MCF 10A (cell line): ENCODE measurements around the gene TET3. TPM values are rescaled to one million over a fixed set of nuclear protein-coding genes. Genes with fewer than 3 reads are reported as not detected.

Experiments
- BruUV-seq: library from RNA; stranded (reverse); fragments of 400-500 nt; replicated peaks from 2 replicates; lab custom pipeline; 2021; lab: Mats Ljungman, UMichigan
- CTCF ChIA-PET: fragments of 300-600 bp; sonication (Branson Sonifier 250); formaldehyde crosslinking; extraction: SDS; loops from one replicate; lab custom pipeline; 2021; ENCODE audit warnings: antibody characterized with exemption, inconsistent platforms; lab: Yijun Ruan, JAX
- POLR2A ChIA-PET: fragments of 300-600, 350-650 bp; sonication (Branson Sonifier 250); formaldehyde crosslinking; extraction: SDS; loops from one replicate; lab custom pipeline; 2020; ENCODE audit warnings: antibody characterized with exemption, inconsistent platforms; lab: Yijun Ruan, JAX
- DNase-seq: peaks from one replicate; pipeline ENCODE4 v3.0.0-alpha.2; 2018; ENCODE audit not compliant: unreplicated experiment
- H3K27ac Mint-ChIP-seq: one replicate; pipeline ENCODE4 v1.8.0; 2022; ENCODE audit warnings: mild to moderate bottlenecking, low read depth, mixed read lengths; ENCODE audit not compliant: unreplicated experiment
- H3K27me3 Mint-ChIP-seq: one replicate; pipeline ENCODE4 v1.8.0; 2022; ENCODE audit warnings: mixed read lengths; ENCODE audit not compliant: insufficient read depth, unreplicated experiment
- H3K36me3 Mint-ChIP-seq: one replicate; pipeline ENCODE4 v1.8.0; 2022; ENCODE audit warnings: mild to moderate bottlenecking, moderate library complexity, mixed read lengths; ENCODE audit not compliant: insufficient read depth, unreplicated experiment
- H3K4me1 Mint-ChIP-seq: one replicate; pipeline ENCODE4 v1.8.0; 2022; ENCODE audit warnings: mixed read lengths; ENCODE audit not compliant: insufficient read depth, unreplicated experiment
- H3K4me3 Mint-ChIP-seq: one replicate; pipeline ENCODE4 v1.8.0; 2022; ENCODE audit warnings: mild to moderate bottlenecking, moderate library complexity, mixed read lengths; ENCODE audit not compliant: unreplicated experiment
- H3K9me3 Mint-ChIP-seq: one replicate; pipeline ENCODE4 v1.8.0; 2022; ENCODE audit warnings: mixed read lengths; ENCODE audit not compliant: unreplicated experiment
- CTCF ChIP-seq: fragments of 200-600 bp; IDR thresholded peaks from one replicate; pipeline ENCODE4 v1.8.0; 2022; ENCODE audit warnings: antibody characterized with exemption, mild to moderate bottlenecking; ENCODE audit not compliant: unreplicated experiment
- intact Hi-C: fragments of 100-400 bp; cut with micrococcal nuclease; formaldehyde crosslinking; loops from 2 replicates; pipeline ENCODE4 v1.14.1; 2022
- total RNA-seq: library from RNA; stranded (reverse); gene quantifications from 2 replicates; pipeline ENCODE4 v1.2.3, GENCODE V29; 2022

The TET3 gene
- total RNA-seq, 1 experiment from 2014 or later = 17.5 TPM

- ChIA-PET POLR2A (interaction anchor here (1.3 kb wide), 1 partner anchor 16 kb away, joined by 3 read pairs; no protein-coding TSS in a partner anchor), CTCF (interaction anchor here (0.6 to 1.2 kb wide), 3 partner anchors 137 to 188 kb away, joined by 3 read pairs; no protein-coding TSS in a partner anchor)
- Mint-ChIP-seq H3K27ac (no peak overlapping the region), H3K4me3 (no peak overlapping the region), H3K9me3 (no peaks in the 10 kb centered on the region), H3K27me3 (no peaks in the 10 kb centered on the region), H3K36me3 (peaks cover 43% of the 10 kb centered on the region), H3K4me1 (no peaks in the 10 kb centered on the region)
- BruUV-seq = no TSS peak
- no peak for TF ChIP-seq CTCF
- DNase-seq = no peak
- intact Hi-C loops = no loop called here
Observed at GRCh38 chr2:73963385-73964120, 21.2 kb upstream of the TET3 start.

GRCh38 chr2:73964223-73964622, 20.5 kb upstream of the TET3 start:
- Mint-ChIP-seq H3K27ac (no peak overlapping the region), H3K9me3 (no peaks in the 10 kb centered on the region), H3K4me1 (no peaks in the 10 kb centered on the region), H3K36me3 (peaks cover 37% of the 10 kb centered on the region), H3K4me3 (no peak overlapping the region), H3K27me3 (no peaks in the 10 kb centered on the region)
- CTCF ChIA-PET = interaction anchor here (0.6 to 1.2 kb wide), 3 partner anchors 138 to 187 kb away, joined by 3 read pairs; no protein-coding TSS in a partner anchor
- no TSS peak for BruUV-seq
- DNase-seq = no peak
- TF ChIP-seq CTCF = no peak
- intact Hi-C loops = no loop called here
- POLR2A ChIA-PET = interaction anchor here (1.3 kb wide), 1 partner anchor 15 kb away, joined by 3 read pairs; no protein-coding TSS in a partner anchor

GRCh38 chr2:73965053-73965452, 19.7 kb upstream of the TET3 start:
- H3K4me3 Mint-ChIP-seq = no peak overlapping the region
- ChIA-PET POLR2A (interaction anchor here (0.7 to 1.3 kb wide), 3 partner anchors 15 to 20 kb away, joined by 3 to 4 read pairs (median 4); no protein-coding TSS in a partner anchor), CTCF (no interaction called here)
- no peak overlapping the region for H3K27ac Mint-ChIP-seq
- intact Hi-C loops = no loop called here
- no peak for DNase-seq
- no peaks in the 10 kb centered on the region for H3K27me3 Mint-ChIP-seq
- H3K36me3 Mint-ChIP-seq = peaks cover 28% of the 10 kb centered on the region
- no peaks in the 10 kb centered on the region for H3K4me1 Mint-ChIP-seq
- no TSS peak for BruUV-seq
- no peak for TF ChIP-seq CTCF
- H3K9me3 Mint-ChIP-seq = no peaks in the 10 kb centered on the region

GRCh38 chr2:73968357-73968937, 16.3 kb upstream of the TET3 start:
- H3K4me3 Mint-ChIP-seq = no peak overlapping the region
- ChIA-PET POLR2A (interaction anchor here (1.3 to 4.2 kb wide), 2 partner anchors 11 to 29 kb away, joined by 3 to 20 read pairs; no protein-coding TSS in a partner anchor), CTCF (interaction anchor here (0.6 kb wide), 1 partner anchor 24 kb away, joined by 3 read pairs; no protein-coding TSS in a partner anchor)

More at GRCh38 chr2:73968357-73968937, 16.3 kb upstream of the TET3 start:
- Mint-ChIP-seq H3K4me1 (no peaks in the 10 kb centered on the region), H3K27me3 (no peaks in the 10 kb centered on the region), H3K27ac (no peak overlapping the region), H3K9me3 (no peaks in the 10 kb centered on the region), H3K36me3 (peaks cover 5% of the 10 kb centered on the region)
- intact Hi-C loops = no loop called here
- TF ChIP-seq CTCF = no peak
- BruUV-seq = no TSS peak
- DNase-seq = no peak
